Astrocyte (in vitro differentiated cells and primary cell): Measurements from ENCODE around the gene WDCP.

Source experiments
- EZH2 ChIP-seq: IDR thresholded peaks from 2 replicates; pipeline ENCODE4 v1.6.1; 2012; ENCODE audit warnings: mild to moderate bottlenecking, low read length, inconsistent platforms; ENCODE audit not compliant: insufficient read depth
- TF ChIP-seq, protein P1 (sequence below): IDR thresholded peaks from 2 replicates; pipeline ENCODE4 v1.5.1; 2011; ENCODE audit warnings: low read depth, mild to moderate bottlenecking, inconsistent platforms, low read length, moderate library complexity; ENCODE audit not compliant: insufficient read depth

DNA sequence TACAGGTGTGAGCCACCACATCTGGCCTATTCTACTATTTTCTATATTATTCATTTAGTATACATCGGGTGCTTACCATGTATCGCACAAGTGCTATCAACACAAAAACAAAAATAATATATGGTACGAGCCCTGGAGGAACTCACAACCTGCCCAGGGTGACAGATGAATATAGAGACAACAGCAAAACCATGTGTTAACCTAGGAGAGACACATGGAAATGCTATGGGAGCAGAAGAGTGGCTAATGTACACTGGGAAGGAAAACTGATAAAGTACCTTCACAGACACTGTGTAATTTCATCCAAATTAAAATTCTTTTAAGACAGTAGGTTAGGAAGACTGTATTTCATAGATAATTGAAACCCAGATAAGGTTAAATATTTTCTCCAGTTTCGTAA is 25.1 kb upstream of the WDCP start:
- TF ChIP-seq, protein P1, sequence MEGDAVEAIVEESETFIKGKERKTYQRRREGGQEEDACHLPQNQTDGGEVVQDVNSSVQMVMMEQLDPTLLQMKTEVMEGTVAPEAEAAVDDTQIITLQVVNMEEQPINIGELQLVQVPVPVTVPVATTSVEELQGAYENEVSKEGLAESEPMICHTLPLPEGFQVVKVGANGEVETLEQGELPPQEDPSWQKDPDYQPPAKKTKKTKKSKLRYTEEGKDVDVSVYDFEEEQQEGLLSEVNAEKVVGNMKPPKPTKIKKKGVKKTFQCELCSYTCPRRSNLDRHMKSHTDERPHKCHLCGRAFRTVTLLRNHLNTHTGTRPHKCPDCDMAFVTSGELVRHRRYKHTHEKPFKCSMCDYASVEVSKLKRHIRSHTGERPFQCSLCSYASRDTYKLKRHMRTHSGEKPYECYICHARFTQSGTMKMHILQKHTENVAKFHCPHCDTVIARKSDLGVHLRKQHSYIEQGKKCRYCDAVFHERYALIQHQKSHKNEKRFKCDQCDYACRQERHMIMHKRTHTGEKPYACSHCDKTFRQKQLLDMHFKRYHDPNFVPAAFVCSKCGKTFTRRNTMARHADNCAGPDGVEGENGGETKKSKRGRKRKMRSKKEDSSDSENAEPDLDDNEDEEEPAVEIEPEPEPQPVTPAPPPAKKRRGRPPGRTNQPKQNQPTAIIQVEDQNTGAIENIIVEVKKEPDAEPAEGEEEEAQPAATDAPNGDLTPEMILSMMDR: no peak
- no peak for TF ChIP-seq EZH2
